Neural cell (in vitro differentiated cells): Measurements from ENCODE around the gene CACUL1.

ENCODE experiments used
- CTCF ChIP-seq: fragments of 450-650 bp; IDR thresholded peaks from 2 replicates; pipeline ENCODE4 v1.5.1; 2014; ENCODE audit warnings: antibody characterized with exemption, mild to moderate bottlenecking, moderate library complexity; ENCODE audit not compliant: poor library complexity, severe bottlenecking
- EZH2 ChIP-seq: fragments of 200-600, 300-800 bp; shearing (Covaris generic), sonication (generic); IDR thresholded peaks from 2 replicates; pipeline ENCODE4 v1.6.1; 2014; ENCODE audit warnings: antibody characterized with exemption, low read length, borderline replicate concordance, mild to moderate bottlenecking; ENCODE audit not compliant: insufficient read depth, poor library complexity, severe bottlenecking
- MXI1 ChIP-seq: fragments of 450-650 bp; conservative IDR thresholded peaks from 2 replicates; pipeline ENCODE4 v1.6.1; 2014; ENCODE audit warnings: antibody characterized with exemption, mild to moderate bottlenecking; ENCODE audit not compliant: poor library complexity, severe bottlenecking
- TAF1 ChIP-seq: IDR thresholded peaks from 2 replicates; pipeline ENCODE4 v1.6.1; 2012; ENCODE audit warnings: low read depth

DNA sequence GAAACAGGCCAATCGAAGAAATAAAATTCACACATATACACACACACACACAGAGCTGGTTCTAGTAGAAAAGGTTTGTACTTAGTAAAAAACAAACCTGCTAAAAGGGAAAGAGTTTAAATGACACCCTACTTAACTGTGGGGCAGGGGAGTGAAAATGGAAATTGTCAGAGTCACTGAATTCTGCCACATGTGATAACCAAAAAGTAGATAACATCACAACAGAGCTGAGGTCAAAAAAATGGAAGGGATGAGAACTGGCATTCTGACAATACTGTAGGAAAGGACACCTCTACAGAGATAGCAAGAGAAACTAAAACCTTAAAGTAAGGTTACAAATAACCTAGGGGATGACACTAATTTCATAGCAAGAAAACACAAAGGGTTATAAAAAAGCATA is 74.6 kb downstream of the CACUL1 start:
- TF ChIP-seq CTCF (no peak), TAF1 (no peak), MXI1 (no peak), EZH2 (no peak)
